Calu3 (cell line): ENCODE measurements around the gene ACSL3. TPM values are rescaled to one million over a fixed set of nuclear protein-coding genes. Genes with fewer than 3 reads are reported as not detected.

ENCODE experiments used
- BruUV-seq: library from RNA; stranded (reverse); fragments of 400-500 nt; replicated peaks from 2 replicates; lab custom pipeline; 2021; lab: Mats Ljungman, UMichigan
- CTCF ChIA-PET: fragments of 300-600 bp; sonication (Branson Sonifier 250); formaldehyde crosslinking; loops from one replicate; lab custom pipeline; 2022; ENCODE audit warnings: antibody characterized with exemption; lab: Charles Lee
- DNase-seq: peaks from one replicate; pipeline ENCODE4 v3.0.0; 2022
- H3K27ac Mint-ChIP-seq: one replicate; pipeline ENCODE4 v1.8.0; 2022; ENCODE audit warnings: mixed read lengths; ENCODE audit not compliant: unreplicated experiment
- H3K27me3 Mint-ChIP-seq: one replicate; pipeline ENCODE4 v1.8.0; 2022; ENCODE audit warnings: mixed read lengths; ENCODE audit not compliant: unreplicated experiment
- H3K36me3 Mint-ChIP-seq: one replicate; pipeline ENCODE4 v1.8.0; 2022; ENCODE audit warnings: mild to moderate bottlenecking, moderate library complexity, mixed read lengths; ENCODE audit not compliant: insufficient read depth, unreplicated experiment
- H3K4me1 Mint-ChIP-seq: one replicate; pipeline ENCODE4 v1.8.0; 2022; ENCODE audit warnings: mild to moderate bottlenecking, low read depth, mixed read lengths; ENCODE audit not compliant: unreplicated experiment
- H3K4me3 Mint-ChIP-seq: one replicate; pipeline ENCODE4 v1.8.0; 2022; ENCODE audit warnings: mild to moderate bottlenecking, low read depth, moderate library complexity, mixed read lengths; ENCODE audit not compliant: unreplicated experiment
- H3K9me3 Mint-ChIP-seq: one replicate; pipeline ENCODE4 v1.8.0; 2022; ENCODE audit warnings: low read depth, mixed read lengths; ENCODE audit not compliant: unreplicated experiment
- CTCF ChIP-seq: fragments of 200-600 bp; IDR thresholded peaks from one replicate; pipeline ENCODE4 v1.8.0; 2022; ENCODE audit warnings: antibody characterized with exemption; ENCODE audit not compliant: unreplicated experiment
- intact Hi-C: fragments of 100-400 bp; cut with micrococcal nuclease; formaldehyde crosslinking; loops from one replicate; pipeline ENCODE4 v1.10.0; 2022; ENCODE audit not compliant: unreplicated experiment
- total RNA-seq: library from RNA; stranded (reverse); gene quantifications from 2 replicates; pipeline ENCODE4 v1.2.3, GENCODE V29; 2022

ACSL3 gene
- total RNA-seq, 1 experiment from 2014 or later = 167 TPM

GRCh38 chr2:222830164-222830563 lies 30.7 kb upstream of the ACSL3 start:
- Mint-ChIP-seq H3K4me3 (no peak overlapping the region), H3K36me3 (no peaks in the 10 kb centered on the region), H3K9me3 (no peaks in the 10 kb centered on the region), H3K4me1 (peaks cover 16% of the 10 kb centered on the region), H3K27me3 (no peaks in the 10 kb centered on the region), H3K27ac (no peak overlapping the region)
- BruUV-seq = no TSS peak
- TF ChIP-seq CTCF = no peak
- CTCF ChIA-PET = no interaction called here
- no peak for DNase-seq
- intact Hi-C loops = no loop called here

- Mint-ChIP-seq H3K27me3 (no peaks in the 10 kb centered on the region), H3K9me3 (peaks cover 6% of the 10 kb centered on the region), H3K4me3 (no peak overlapping the region), H3K4me1 (peaks cover 40% of the 10 kb centered on the region), H3K36me3 (no peaks in the 10 kb centered on the region), H3K27ac (no peak overlapping the region)
- TF ChIP-seq CTCF = no peak
- CTCF ChIA-PET = interaction anchor here (0.6 kb wide), 1 partner anchor 10 kb away, joined by 3 read pairs; no protein-coding TSS in a partner anchor
- no TSS peak for BruUV-seq
- intact Hi-C loops = no loop called here
- DNase-seq = no peak
Measured at GRCh38 chr2:222833410-222833809, 27.4 kb upstream of the ACSL3 start.

- BruUV-seq = no TSS peak
- Mint-ChIP-seq H3K4me3 (no peak overlapping the region), H3K36me3 (no peaks in the 10 kb centered on the region), H3K27ac (no peak overlapping the region), H3K9me3 (peaks cover 6% of the 10 kb centered on the region), H3K4me1 (peaks cover 43% of the 10 kb centered on the region), H3K27me3 (no peaks in the 10 kb centered on the region)
- no peak for TF ChIP-seq CTCF
- CTCF ChIA-PET = interaction anchor here (0.6 to 0.9 kb wide), 4 partner anchors 104 to 1438 kb away, joined by 3 to 7 read pairs (median 4); no protein-coding TSS in a partner anchor
- intact Hi-C loops = loop anchor here (5.0 kb wide), 1 partner anchor 38 kb away; no protein-coding TSS in a partner anchor
- DNase-seq = no peak
Measured at GRCh38 chr2:222835143-222835822, 25.6 kb upstream of the ACSL3 start.

GRCh38 chr2:222835823-222836151 lies 25.0 kb upstream of the ACSL3 start:
- no peak overlapping the region for H3K27ac Mint-ChIP-seq
- no peak for TF ChIP-seq CTCF
- no TSS peak for BruUV-seq
- H3K4me1 Mint-ChIP-seq = peaks cover 48% of the 10 kb centered on the region
- peaks cover 6% of the 10 kb centered on the region for H3K9me3 Mint-ChIP-seq
- H3K4me3 Mint-ChIP-seq = no peak overlapping the region
- DNase-seq = no peak
- CTCF ChIA-PET = interaction anchor here (0.6 to 0.9 kb wide), 5 partner anchors 103 to 1439 kb away, joined by 3 to 7 read pairs (median 5); no protein-coding TSS in a partner anchor
- no peaks in the 10 kb centered on the region for H3K36me3 Mint-ChIP-seq
- no peaks in the 10 kb centered on the region for H3K27me3 Mint-ChIP-seq
- intact Hi-C loops = loop anchor here (5.0 kb wide), 1 partner anchor 38 kb away; no protein-coding TSS in a partner anchor
